ENCODE data around the gene IDNK. TPM values are rescaled to one million over a fixed set of nuclear protein-coding genes. Genes with fewer than 3 reads are reported as not detected.

The IDNK gene
- total and polyA plus RNA-seq, 10 of the 15 experiments (the other 5 are each of a cell fraction or from before 2014, with no cell fraction given) = 7.0 to 19.1 (median 10.6) TPM

- Histone ChIP-seq H3K9ac (ENCODE audit: control insufficient read depth, insufficient read depth, low read length) (no peak overlapping the region), H3K79me2 (ENCODE audit: control insufficient read depth, insufficient read depth, low read length) (no peaks in the 10 kb centered on the region), H3K4me2 (ENCODE audit: control insufficient read depth, insufficient read depth) (no peak overlapping the region), H2AFZ (ENCODE audit: control insufficient read depth, low read depth, low read length) (no peak overlapping the region), H3K27ac (ENCODE audit: control insufficient read depth, insufficient read depth) (no peak overlapping the region), H3K9me3 (replicated peaks; ENCODE audit: control insufficient read depth, insufficient read depth, low read length) (no peaks in the 10 kb centered on the region; the same call in 2 of the 3 replicates), H3K4me3 (no peak overlapping the region), H3K4me1 (ENCODE audit: control insufficient read depth, insufficient read depth, low read length) (peaks cover 4% of the 10 kb centered on the region; the same call in 1 of the 2 replicates), H4K20me1 (ENCODE audit: control insufficient read depth, insufficient read depth) (no peaks in the 10 kb centered on the region), H3K27me3 (replicated peaks in 1 of 2; ENCODE audit: control insufficient read depth in 2 of 2, insufficient read depth in 2 of 2, low read length in 1 of 2) (no peaks in the 10 kb centered on the region), H3K36me3 (ENCODE audit: control insufficient read depth in 2 of 2, insufficient read depth in 2 of 2, low read length in 1 of 2) (no peaks in the 10 kb centered on the region)
- intact Hi-C loops (cut with micrococcal nuclease; ENCODE audit: unreplicated experiment) (no loop called here), in situ Hi-C loops (cut with MboI) (no loop called here)
- CTCF ChIA-PET = interaction anchor here (0.8 to 1.2 kb wide), 2 partner anchors 26 to 240 kb away, joined by 4 to 8 read pairs; no protein-coding TSS in a partner anchor
- ATAC-seq (no peak), DNase-seq (ENCODE audit: low read depth, low spot score) (no peak), FAIRE-seq (no peak)
- POLR2A ChIA-PET = no interaction called here
- TF ChIP-seq SUPT20H (IDR thresholded peaks at IDR 0.05; ENCODE audit: borderline replicate concordance, control insufficient read depth, low read depth, low read length) (no peak), MEF2B (IDR thresholded peaks at IDR 0.05; ENCODE audit: partially characterized antibody, poor library complexity, severe bottlenecking) (peak; percentile 27), MEF2A (IDR thresholded peaks at IDR 0.05; ENCODE audit: insufficient read depth, low read depth, low read length) (0 out of 2 replicates have a peak, but pooled peaks have one; percentile 38)
- RAD21 ChIA-PET (ENCODE audit: unreplicated experiment) = no interaction called here
- 0% methylated on average over 1 of the region's 1 CpG for WGBS (ENCODE audit: insufficient coverage, insufficient replicate concordance, low lambda C conversion rate, missing lambda C conversion rate)
- SMC1A ChIA-PET (ENCODE audit: uncharacterized antibody, unreplicated experiment) = interaction anchor here (0.7 to 1.9 kb wide), 2 partner anchors 193 to 240 kb away, joined by 3 to 9 read pairs; no protein-coding TSS in a partner anchor
- BruUV-seq (replicated peaks) = no TSS peak
These were observed 48.5 kb upstream of the IDNK start for GRCh38 chr9:83574482-83574881.

- Histone ChIP-seq H3K4me2 (ENCODE audit: control insufficient read depth, insufficient read depth) (no peak overlapping the region), H3K9ac (ENCODE audit: control insufficient read depth, insufficient read depth, low read length) (no peak overlapping the region), H3K27me3 (replicated peaks in 1 of 2; ENCODE audit: control insufficient read depth in 2 of 2, insufficient read depth in 2 of 2, low read length in 1 of 2) (no peaks in the 10 kb centered on the region), H3K4me3 (no peak overlapping the region), H2AFZ (ENCODE audit: control insufficient read depth, low read depth, low read length) (no peak overlapping the region), H3K9me3 (replicated peaks; ENCODE audit: control insufficient read depth, insufficient read depth, low read length) (no peaks in the 10 kb centered on the region; the same call in 2 of the 3 replicates), H3K36me3 (ENCODE audit: control insufficient read depth in 2 of 2, insufficient read depth in 2 of 2, low read length in 1 of 2) (no peaks in the 10 kb centered on the region), H4K20me1 (ENCODE audit: control insufficient read depth, insufficient read depth) (no peaks in the 10 kb centered on the region), H3K79me2 (ENCODE audit: control insufficient read depth, insufficient read depth, low read length) (no peaks in the 10 kb centered on the region), H3K4me1 (ENCODE audit: control insufficient read depth, insufficient read depth, low read length) (no peaks in the 10 kb centered on the region), H3K27ac (ENCODE audit: control insufficient read depth, insufficient read depth) (no peak overlapping the region)
- ChIA-PET CTCF (no interaction called here), POLR2A (no interaction called here), SMC1A (ENCODE audit: uncharacterized antibody, unreplicated experiment) (no interaction called here), RAD21 (ENCODE audit: unreplicated experiment) (no interaction called here)
- BruUV-seq (replicated peaks) = no TSS peak
- TF ChIP-seq RFX5 (IDR thresholded peaks at IDR 0.05; ENCODE audit: low read depth, low read length) (no peak), ZBTB11 (CRISPR knock-in tag; IDR thresholded peaks at IDR 0.05) (no peak), ZNF687 (IDR thresholded peaks at IDR 0.05) (no peak), MEF2B (IDR thresholded peaks at IDR 0.05; ENCODE audit: partially characterized antibody, poor library complexity, severe bottlenecking) (no peak)
- FAIRE-seq = no peak
- no peak for ATAC-seq
- DNase-seq (ENCODE audit: low read depth, low spot score) = no peak
- in situ Hi-C loops (cut with MboI) (no loop called here), intact Hi-C loops (cut with micrococcal nuclease; ENCODE audit: unreplicated experiment) (no loop called here)
- WGBS (ENCODE audit: insufficient coverage, insufficient replicate concordance, low lambda C conversion rate, missing lambda C conversion rate) = 0% methylated on average over 1 of the region's 1 CpG
These were observed 40.9 kb upstream of the IDNK start for GRCh38 chr9:83582029-83582428.
